NB4 (cell line): ENCODE measurements around the gene NHS.

Experiments
- CTCF ChIP-seq: IDR thresholded peaks from one replicate; pipeline ENCODE4 v1.5.1; 2012; ENCODE audit warnings: low read depth, low read length
- MAX ChIP-seq: IDR thresholded peaks from 2 replicates; pipeline ENCODE4 v1.6.1; 2011; ENCODE audit warnings: low read depth, low read length

- TF ChIP-seq CTCF = no peak
- no peak for TF ChIP-seq MAX
Observed at GRCh38 chrX:17725181-17725580, 350.2 kb downstream of the NHS start.
